ENCODE data around the gene SYT12. TPM values are rescaled to one million over a fixed set of nuclear protein-coding genes. Genes with fewer than 3 reads are reported as not detected.

SYT12 gene
- total RNA-seq, 4 donors from 2014 or later = 1.1 to 3.9 TPM; not detected in 2

DNA sequence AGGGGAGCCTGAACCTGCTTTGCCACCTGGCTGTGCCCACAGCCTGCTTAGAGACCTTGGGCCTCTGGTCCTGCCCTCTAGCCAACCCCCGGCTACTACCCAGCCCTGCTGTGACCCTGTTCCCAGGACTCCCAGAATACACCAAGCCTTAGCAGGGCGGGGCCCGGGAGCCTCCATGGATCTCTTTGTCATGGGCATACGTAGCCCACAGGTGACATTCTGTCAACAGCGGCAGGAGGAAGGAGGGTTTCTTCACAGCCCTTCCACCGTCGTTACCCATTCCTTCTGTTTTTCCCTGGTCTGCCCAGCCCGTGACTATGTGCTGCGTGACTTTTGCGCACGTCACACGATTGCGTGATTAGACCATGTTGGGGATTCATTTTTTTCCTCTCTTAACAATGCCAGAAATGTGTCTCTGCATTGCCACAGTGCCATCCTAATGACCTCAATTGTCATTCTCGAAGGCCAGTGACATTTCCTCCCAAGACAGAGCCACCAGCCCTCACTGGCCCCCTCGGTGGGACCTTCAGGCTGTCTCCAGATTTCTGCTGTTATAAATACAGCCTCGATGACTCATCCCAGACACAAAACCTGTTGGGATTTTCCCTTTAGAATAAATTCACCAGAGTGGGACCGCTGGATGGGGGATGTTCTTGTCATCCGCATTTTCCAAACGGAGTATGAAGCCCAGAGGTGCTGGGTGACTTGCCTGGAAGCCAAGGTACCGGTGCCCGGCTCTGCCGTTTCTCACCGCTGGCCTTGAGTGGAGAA is 9.0 kb downstream of the SYT12 start:
- no peak for TF ChIP-seq CTCF (IDR thresholded peaks at IDR 0.05)
- TF ChIP-seq POLR2A (IDR thresholded peaks at IDR 0.05) = no peak
- no peak for DNase-seq
- Histone ChIP-seq H3K36me3 (no peaks in the 10 kb centered on the region), H3K4me3 (no peak overlapping the region), H3K27ac (no peak overlapping the region), H3K27me3 (no peaks in the 10 kb centered on the region), H3K9me3 (no peaks in the 10 kb centered on the region), H3K4me1 (peaks cover 0 to 9% (median 3%) of the 10 kb centered on the region in 4 donors)

DNA sequence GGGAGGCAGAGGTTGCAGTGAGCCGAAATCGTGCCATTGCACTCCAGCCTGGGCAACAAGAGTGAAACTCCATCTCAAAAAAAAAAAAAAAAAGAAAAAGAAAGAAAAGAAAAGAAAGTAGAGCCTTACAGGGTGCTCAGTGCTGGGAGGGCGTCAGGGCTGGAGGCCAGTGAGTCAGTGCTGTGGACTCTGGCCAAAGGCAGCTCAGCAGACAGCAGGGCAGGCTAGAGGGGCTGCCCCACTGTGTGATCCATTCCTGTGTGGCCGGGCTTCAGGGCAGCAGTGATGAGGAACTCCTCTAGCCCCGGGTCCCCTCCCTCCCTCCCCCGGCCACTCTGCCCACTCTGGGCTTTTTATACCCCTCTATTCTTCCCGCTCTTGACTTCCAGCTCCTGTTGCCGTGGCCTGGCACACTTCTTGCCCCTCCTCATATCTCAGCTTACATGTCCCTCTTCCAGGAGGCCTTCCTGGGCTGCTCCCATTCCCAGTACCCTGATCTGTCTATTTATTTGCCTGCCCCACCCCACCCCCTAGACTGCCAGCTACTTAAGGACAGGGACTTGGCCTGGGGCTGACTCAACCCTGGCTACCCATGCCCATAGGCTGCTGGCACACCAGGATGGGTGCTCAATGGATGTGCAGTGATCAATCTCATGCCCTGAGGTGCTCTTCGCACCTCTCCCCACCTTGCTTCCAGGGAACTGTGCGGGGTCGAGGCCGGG is 10.1 kb downstream of the SYT12 start:
- DNase-seq = no peak
- no peak overlapping the region for H3K27ac ChIP-seq
- H3K4me3 ChIP-seq = no peak overlapping the region
- no peaks in the 10 kb centered on the region for H3K9me3 ChIP-seq
- no peak for TF ChIP-seq POLR2A (IDR thresholded peaks at IDR 0.05)
- no peak for TF ChIP-seq CTCF (IDR thresholded peaks at IDR 0.05)
- peaks cover 0 to 9% (median 0%) of the 10 kb centered on the region in 4 donors for H3K4me1 ChIP-seq
- H3K27me3 ChIP-seq = no peaks in the 10 kb centered on the region
- H3K36me3 ChIP-seq = no peaks in the 10 kb centered on the region

DNA sequence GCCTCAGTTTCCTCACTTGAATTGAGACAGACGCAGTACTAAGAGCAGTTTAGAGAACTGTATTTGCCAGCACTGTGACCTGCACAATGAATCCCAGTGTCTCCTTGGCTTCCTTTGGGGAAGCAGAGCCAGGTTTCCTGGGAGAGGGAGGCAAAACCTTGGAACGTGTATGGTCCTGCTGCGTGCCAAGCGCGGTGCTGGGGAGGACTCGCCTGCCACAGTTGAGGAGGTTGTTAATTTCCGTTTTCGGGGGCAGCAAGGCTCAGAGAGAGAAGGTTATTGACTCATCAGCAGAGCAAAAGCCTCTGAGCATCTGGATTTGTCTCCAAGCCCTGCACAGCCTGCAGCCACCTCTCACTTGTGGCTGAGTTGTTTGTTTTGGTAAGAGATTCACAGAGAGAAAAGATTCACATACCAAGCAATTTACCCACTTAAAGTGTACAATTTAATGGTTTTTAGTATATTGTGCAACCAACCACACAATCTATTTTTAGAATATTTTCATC is 10.8 kb downstream of the SYT12 start:
- DNase-seq = no peak
- no peak overlapping the region for H3K27ac ChIP-seq
- no peaks in the 10 kb centered on the region for H3K27me3 ChIP-seq
- peaks cover 0 to 9% (median 0%) of the 10 kb centered on the region in 4 donors for H3K4me1 ChIP-seq
- TF ChIP-seq CTCF (IDR thresholded peaks at IDR 0.05) = no peak
- no peak for TF ChIP-seq POLR2A (IDR thresholded peaks at IDR 0.05)
- H3K36me3 ChIP-seq = no peaks in the 10 kb centered on the region
- H3K9me3 ChIP-seq = no peaks in the 10 kb centered on the region
- no peak overlapping the region for H3K4me3 ChIP-seq

GRCh38 chr11:67034350-67034749 is 11.4 kb downstream of the SYT12 start:
- Histone ChIP-seq H3K4me1 (peaks cover 0 to 9% (median 0%) of the 10 kb centered on the region in 4 donors), H3K27me3 (no peaks in the 10 kb centered on the region), H3K9me3 (no peaks in the 10 kb centered on the region), H3K4me3 (no peak overlapping the region), H3K27ac (no peak overlapping the region), H3K36me3 (no peaks in the 10 kb centered on the region)
- no peak for TF ChIP-seq POLR2A (IDR thresholded peaks at IDR 0.05)
- TF ChIP-seq CTCF (IDR thresholded peaks at IDR 0.05) = no peak
- DNase-seq = no peak

GRCh38 chr11:67040147-67040546 is 17.2 kb downstream of the SYT12 start:
- DNase-seq = no peak
- Histone ChIP-seq H3K27ac (no peak overlapping the region), H3K4me3 (no peak overlapping the region), H3K27me3 (no peaks in the 10 kb centered on the region), H3K9me3 (no peaks in the 10 kb centered on the region), H3K4me1 (no peaks in the 10 kb centered on the region), H3K36me3 (no peaks in the 10 kb centered on the region)
- no peak for TF ChIP-seq CTCF (IDR thresholded peaks at IDR 0.05)
- no peak for TF ChIP-seq POLR2A (IDR thresholded peaks at IDR 0.05)

Data from Peyer's patch (tissue), 4 donors.